ENCODE data around the gene VPS13D. TPM values are rescaled to one million over a fixed set of nuclear protein-coding genes. Genes with fewer than 3 reads are reported as not detected.

Gene VPS13D
- total and polyA plus RNA-seq, 2 of the 4 experiments (the other 2 are of a cell fraction), result 9.0 to 16.3 TPM

GRCh38 chr1:12504601-12505000 is 274.8 kb downstream of the VPS13D start:
- H3K18ac ChIP-seq (ENCODE audit: low read depth, low read length), result no peak overlapping the region
- H4K8ac ChIP-seq (ENCODE audit: low read depth in 2 of 2, low read length in 2 of 2), result no peak overlapping the region
- H3K27ac ChIP-seq (ENCODE audit: insufficient read depth, low read length), result no peak overlapping the region
- BruUV-seq (replicated peaks), result no TSS peak
- no peak overlapping the region for H2BK20ac ChIP-seq (ENCODE audit: low read depth, low read length)
- H2AFZ ChIP-seq (replicated peaks; ENCODE audit: low read length, poor library complexity), result no peak overlapping the region
- H3K4me1 ChIP-seq (ENCODE audit: control insufficient read depth, insufficient read depth, low read length), result peaks cover 4% of the 10 kb centered on the region
- no peak overlapping the region for H4K5ac ChIP-seq (ENCODE audit: low read depth, low read length)
- H3K9me1 ChIP-seq (ENCODE audit: insufficient read depth, low read length), result no peaks in the 10 kb centered on the region
- H3K23ac ChIP-seq (ENCODE audit: low read depth, low read length), result no peak overlapping the region
- H3K36me3 ChIP-seq (ENCODE audit: control insufficient read depth, insufficient read depth, low read length), result peaks cover 13% of the 10 kb centered on the region; the same call in 1 of the 2 replicates
- intact Hi-C loops (cut with micrococcal nuclease), result no loop called here
- no peaks in the 10 kb centered on the region for H4K20me1 ChIP-seq (ENCODE audit: insufficient read depth, low read length)
- no peak overlapping the region for H3K14ac ChIP-seq (replicated peaks; ENCODE audit: low read depth, low read length)
- no peak for TF ChIP-seq MXI1 (IDR thresholded peaks at IDR 0.05; ENCODE audit: borderline replicate concordance, low read depth, low read length)
- TF ChIP-seq, protein P1, sequence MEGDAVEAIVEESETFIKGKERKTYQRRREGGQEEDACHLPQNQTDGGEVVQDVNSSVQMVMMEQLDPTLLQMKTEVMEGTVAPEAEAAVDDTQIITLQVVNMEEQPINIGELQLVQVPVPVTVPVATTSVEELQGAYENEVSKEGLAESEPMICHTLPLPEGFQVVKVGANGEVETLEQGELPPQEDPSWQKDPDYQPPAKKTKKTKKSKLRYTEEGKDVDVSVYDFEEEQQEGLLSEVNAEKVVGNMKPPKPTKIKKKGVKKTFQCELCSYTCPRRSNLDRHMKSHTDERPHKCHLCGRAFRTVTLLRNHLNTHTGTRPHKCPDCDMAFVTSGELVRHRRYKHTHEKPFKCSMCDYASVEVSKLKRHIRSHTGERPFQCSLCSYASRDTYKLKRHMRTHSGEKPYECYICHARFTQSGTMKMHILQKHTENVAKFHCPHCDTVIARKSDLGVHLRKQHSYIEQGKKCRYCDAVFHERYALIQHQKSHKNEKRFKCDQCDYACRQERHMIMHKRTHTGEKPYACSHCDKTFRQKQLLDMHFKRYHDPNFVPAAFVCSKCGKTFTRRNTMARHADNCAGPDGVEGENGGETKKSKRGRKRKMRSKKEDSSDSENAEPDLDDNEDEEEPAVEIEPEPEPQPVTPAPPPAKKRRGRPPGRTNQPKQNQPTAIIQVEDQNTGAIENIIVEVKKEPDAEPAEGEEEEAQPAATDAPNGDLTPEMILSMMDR (conservative IDR thresholded peaks at IDR 0.05; ENCODE audit: low read depth, low read length), result no peak
- no peak for TF ChIP-seq NFE2L2 (IDR thresholded peaks at IDR 0.05; ENCODE audit: low read depth, low read length)
- no peak overlapping the region for H2AK9ac ChIP-seq (replicated peaks; ENCODE audit: low read depth, low read length, poor library complexity)
- DNase-seq, result no peak
- ChIA-PET CTCF (no interaction called here), POLR2A (ENCODE audit: unreplicated experiment) (no interaction called here)
- no peaks in the 10 kb centered on the region for H3K9me3 ChIP-seq (ENCODE audit: control insufficient read depth, insufficient read depth, low read length)
- H3K4me3 ChIP-seq (ENCODE audit: insufficient read depth, low read depth, low read length), result no peak overlapping the region
- in situ Hi-C loops (cut with MboI; ENCODE audit: low sequenced_read_pairs), result no loop called here
- no peak overlapping the region for H2BK15ac ChIP-seq (ENCODE audit: low read depth, low read length)
- no peak overlapping the region for H3K56ac ChIP-seq (ENCODE audit: extremely low read depth, insufficient read depth, low read length)
- H3K27me3 ChIP-seq (ENCODE audit: control insufficient read depth, insufficient read depth, low read length), result no peaks in the 10 kb centered on the region
- ATAC-seq (ENCODE audit: low read depth), result no peak
- H3K4me2 ChIP-seq (ENCODE audit: low read depth, low read length), result no peak overlapping the region
- dilution Hi-C loops (cut with HindIII; ENCODE audit: low sequenced_read_pairs, unreplicated experiment), result no loop called here
- no peaks in the 10 kb centered on the region for H3K79me1 ChIP-seq (ENCODE audit: low read depth in 1 of 2, low read length in 2 of 2)
- H2AK5ac ChIP-seq (ENCODE audit: low read depth, low read length), result no peak overlapping the region
- no peak overlapping the region for H4K91ac ChIP-seq (ENCODE audit: insufficient read depth, low read depth, low read length)
- WGBS, 2 experiments (ENCODE audit: extremely low coverage in 2 of 2, insufficient read length in 1 of 2), result 50% methylated on average over 2 of the region's 11 CpGs; no CpG with 5 or more reads in 1 of the 2 experiments
- no peak overlapping the region for H3K4ac ChIP-seq (ENCODE audit: low read depth, low read length)
- no peak overlapping the region for H3K9ac ChIP-seq (ENCODE audit: low read depth, low read length)
- H2BK5ac ChIP-seq (ENCODE audit: low read depth, low read length, poor library complexity, severe bottlenecking), result no peak overlapping the region
- no peak overlapping the region for H2BK120ac ChIP-seq (ENCODE audit: low read depth, low read length)
